Measurements from ENCODE around the gene PRLHR.

DNA sequence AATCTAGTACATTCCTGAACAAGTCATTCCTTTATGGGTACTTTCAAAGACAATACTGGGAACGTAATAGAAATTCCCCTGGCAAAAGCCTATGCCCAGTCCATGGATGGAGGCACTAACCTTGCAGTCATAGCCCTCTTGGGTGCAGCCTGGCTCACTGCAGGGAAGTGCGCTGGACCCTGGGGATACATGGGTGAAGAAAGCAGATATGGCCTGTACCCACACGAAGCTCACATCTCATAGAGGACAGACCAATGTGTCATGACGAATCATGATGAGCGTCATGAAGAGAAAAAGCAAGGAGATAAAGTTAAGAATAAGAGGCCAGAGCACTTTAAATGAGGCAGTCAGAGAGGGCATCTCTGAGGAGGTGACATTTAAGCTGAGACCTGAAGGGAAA is 11.8 kb downstream of the PRLHR start:
- TF ChIP-seq, protein P1, sequence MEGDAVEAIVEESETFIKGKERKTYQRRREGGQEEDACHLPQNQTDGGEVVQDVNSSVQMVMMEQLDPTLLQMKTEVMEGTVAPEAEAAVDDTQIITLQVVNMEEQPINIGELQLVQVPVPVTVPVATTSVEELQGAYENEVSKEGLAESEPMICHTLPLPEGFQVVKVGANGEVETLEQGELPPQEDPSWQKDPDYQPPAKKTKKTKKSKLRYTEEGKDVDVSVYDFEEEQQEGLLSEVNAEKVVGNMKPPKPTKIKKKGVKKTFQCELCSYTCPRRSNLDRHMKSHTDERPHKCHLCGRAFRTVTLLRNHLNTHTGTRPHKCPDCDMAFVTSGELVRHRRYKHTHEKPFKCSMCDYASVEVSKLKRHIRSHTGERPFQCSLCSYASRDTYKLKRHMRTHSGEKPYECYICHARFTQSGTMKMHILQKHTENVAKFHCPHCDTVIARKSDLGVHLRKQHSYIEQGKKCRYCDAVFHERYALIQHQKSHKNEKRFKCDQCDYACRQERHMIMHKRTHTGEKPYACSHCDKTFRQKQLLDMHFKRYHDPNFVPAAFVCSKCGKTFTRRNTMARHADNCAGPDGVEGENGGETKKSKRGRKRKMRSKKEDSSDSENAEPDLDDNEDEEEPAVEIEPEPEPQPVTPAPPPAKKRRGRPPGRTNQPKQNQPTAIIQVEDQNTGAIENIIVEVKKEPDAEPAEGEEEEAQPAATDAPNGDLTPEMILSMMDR (IDR thresholded peaks at IDR 0.05; ENCODE audit: insufficient read depth, low read length), result no peak
- TF ChIP-seq POLR2AphosphoS5 (IDR thresholded peaks at IDR 0.05; ENCODE audit: low read depth), result no peak
- TF ChIP-seq GABPA (IDR thresholded peaks at IDR 0.05; ENCODE audit: low read depth), result no peak
- no peak for TF ChIP-seq SPI1 (IDR thresholded peaks at IDR 0.05; ENCODE audit: borderline replicate concordance, low read depth)
